HG03520 (cell line): ENCODE results near the gene TTC39C.

Experiments used
- ATAC-seq: cut with Tn5 transposase; IDR thresholded peaks from one replicate; pipeline ENCODE4 v1.9.1; 2021; ENCODE audit warnings: mild to moderate bottlenecking, moderate library complexity; ENCODE audit not compliant: unreplicated experiment

TTC39C gene

DNA sequence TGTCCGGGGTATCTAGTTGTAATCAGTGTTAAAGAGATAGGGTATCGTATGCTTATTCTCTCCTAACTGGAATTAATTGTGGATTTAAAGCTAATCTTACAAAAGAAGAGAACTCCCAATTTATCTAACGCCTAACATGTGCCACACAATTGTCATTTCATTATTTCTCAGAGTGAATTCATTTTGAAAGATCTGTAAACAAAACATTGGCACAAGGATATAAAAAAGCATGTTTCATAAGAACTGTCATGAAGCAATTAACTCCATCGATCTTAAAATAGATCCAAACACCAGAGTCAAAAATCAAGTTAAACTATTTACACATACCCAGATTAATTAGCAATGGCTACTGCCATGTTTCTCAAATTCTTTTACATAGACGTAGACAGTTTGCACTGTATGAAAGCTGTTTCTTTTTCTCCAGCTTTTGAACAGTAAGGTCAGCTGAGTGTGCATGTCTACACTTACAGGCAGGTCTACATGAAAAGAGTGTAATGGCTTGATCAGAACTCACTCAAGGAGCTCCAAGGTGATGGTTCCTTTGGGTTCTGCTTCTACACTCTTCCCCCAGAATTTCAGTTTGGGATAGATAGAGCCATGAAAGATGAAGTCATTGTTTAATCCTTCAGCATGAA is 163.1 kb downstream of the TTC39C start:
- no peak for ATAC-seq

DNA sequence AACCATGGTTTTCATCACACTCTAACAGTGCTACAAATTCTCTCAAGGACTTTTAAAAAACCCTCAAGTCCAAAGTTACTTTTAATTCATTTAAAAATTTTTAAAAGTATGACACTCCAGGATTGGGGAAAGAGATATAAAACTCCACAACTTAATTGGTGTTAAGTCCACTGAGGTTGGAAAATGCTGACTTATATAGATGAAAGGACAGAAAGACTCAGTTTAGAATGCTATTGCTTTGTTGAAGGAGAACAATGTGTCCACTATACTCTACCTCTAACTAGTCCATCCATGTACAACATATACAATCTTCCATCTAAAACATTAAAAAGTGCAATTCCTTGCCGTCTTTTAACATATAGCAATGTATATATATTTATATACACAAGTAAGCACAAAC is 165.5 kb downstream of the TTC39C start:
- ATAC-seq = no peak

DNA sequence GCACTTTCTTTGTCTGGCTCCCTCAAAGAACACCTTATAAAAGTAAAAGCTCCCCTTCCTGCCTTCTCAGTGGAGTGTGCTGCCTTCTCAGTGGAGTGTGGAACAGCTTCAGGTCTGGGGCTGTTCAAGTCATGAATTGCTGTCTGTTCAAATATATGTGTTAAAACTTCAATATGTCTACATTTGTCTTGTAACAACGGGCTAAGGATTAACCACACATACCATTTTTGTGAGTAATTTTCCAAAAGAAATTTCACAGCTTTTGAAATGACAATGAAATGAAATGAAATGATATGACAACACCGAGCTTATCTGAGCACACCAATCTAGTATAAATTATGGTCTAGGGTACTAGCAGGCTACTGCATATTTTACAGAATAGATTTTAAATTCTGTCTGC is 167.3 kb downstream of the TTC39C start:
- ATAC-seq = no peak
